Middle frontal gyrus (tissue), 1 donor: ENCODE measurements around the gene GALNT10.

ENCODE experiments used
- DNase-seq: peaks from one replicate; pipeline ENCODE4 v3.0.0-alpha.2; 2015; ENCODE audit warnings: low spot score; ENCODE audit errors: extremely low spot score

Gene GALNT10

GRCh38 chr5:154291917-154292316 is 101.4 kb downstream of the GALNT10 start:
- no peak for DNase-seq

GRCh38 chr5:154293219-154293618 is 102.7 kb downstream of the GALNT10 start:
- DNase-seq, result no peak

GRCh38 chr5:154295551-154295950 is 105.0 kb downstream of the GALNT10 start:
- no peak for DNase-seq

- no peak for DNase-seq
Measured at GRCh38 chr5:154296525-154297159, 106.1 kb downstream of the GALNT10 start.

- DNase-seq, result no peak
Measured at GRCh38 chr5:154298065-154298464, 107.5 kb downstream of the GALNT10 start.

- no peak for DNase-seq
Measured at GRCh38 chr5:154300207-154300883, 109.8 kb downstream of the GALNT10 start.

GRCh38 chr5:154301726-154302125 is 111.2 kb downstream of the GALNT10 start:
- no peak for DNase-seq

- no peak for DNase-seq
Measured at GRCh38 chr5:154302161-154302560, 111.6 kb downstream of the GALNT10 start.

GRCh38 chr5:154303133-154303532 is 112.6 kb downstream of the GALNT10 start:
- no peak for DNase-seq

GRCh38 chr5:154308443-154309370 is 118.2 kb downstream of the GALNT10 start:
- no peak for DNase-seq

GRCh38 chr5:154309371-154309745 is 118.8 kb downstream of the GALNT10 start:
- DNase-seq, result no peak

GRCh38 chr5:154309805-154310204 is 119.3 kb downstream of the GALNT10 start:
- DNase-seq, result no peak

- no peak for DNase-seq
Measured at GRCh38 chr5:154311362-154311761, 120.8 kb downstream of the GALNT10 start.

GRCh38 chr5:154312000-154312399 is 121.5 kb downstream of the GALNT10 start:
- no peak for DNase-seq

GRCh38 chr5:154312576-154312975 is 122.0 kb downstream of the GALNT10 start:
- DNase-seq, result no peak

GRCh38 chr5:154313360-154314017 is 123.0 kb downstream of the GALNT10 start:
- DNase-seq, result no peak

GRCh38 chr5:154315196-154315595 is 124.7 kb downstream of the GALNT10 start:
- no peak for DNase-seq

- no peak for DNase-seq
Measured at GRCh38 chr5:154315756-154316155, 125.2 kb downstream of the GALNT10 start.

GRCh38 chr5:154316223-154316935 is 125.8 kb downstream of the GALNT10 start:
- no peak for DNase-seq

- DNase-seq, result no peak
Measured at GRCh38 chr5:154317916-154318315, 127.4 kb downstream of the GALNT10 start.

- no peak for DNase-seq
Measured at GRCh38 chr5:154318691-154319090, 128.2 kb downstream of the GALNT10 start.
